Measurements from ENCODE around the gene RAPGEF4. TPM values are rescaled to one million over a fixed set of nuclear protein-coding genes. Genes with fewer than 3 reads are reported as not detected.
A peak's percentile ranks its signal among the peaks of the same experiment; 100 is the strongest.

RAPGEF4 gene
- total RNA-seq, 1 experiment from 2014 or later: 0.62 TPM

- no peak for DNase-seq (ENCODE audit: low read depth, low spot score)
- in situ Hi-C loops (cut with HindIII; ENCODE audit: low pct_unique_long_range_greater_than_20kb, low sequenced_read_pairs): no loop called here
- no peak overlapping the region for H3K27ac ChIP-seq (ENCODE audit: low read length)
- H3K4me1 ChIP-seq (ENCODE audit: control insufficient read depth, insufficient read depth, low read length): peaks cover 17% of the 10 kb centered on the region
- TF ChIP-seq REST (IDR thresholded peaks at IDR 0.05; ENCODE audit: insufficient read depth in 1 of 2, low read depth in 2 of 2, low read length in 1 of 2) (no peak), TCF7L2 (IDR thresholded peaks at IDR 0.05; ENCODE audit: low read depth, low read length) (no peak), SIN3A (IDR thresholded peaks at IDR 0.05; ENCODE audit: borderline replicate concordance, insufficient read depth, low read depth, low read length) (no peak), POLR2AphosphoS5 (IDR thresholded peaks at IDR 0.05; ENCODE audit: low read depth, low read length) (no peak)
- TF ChIP-seq, protein P1, sequence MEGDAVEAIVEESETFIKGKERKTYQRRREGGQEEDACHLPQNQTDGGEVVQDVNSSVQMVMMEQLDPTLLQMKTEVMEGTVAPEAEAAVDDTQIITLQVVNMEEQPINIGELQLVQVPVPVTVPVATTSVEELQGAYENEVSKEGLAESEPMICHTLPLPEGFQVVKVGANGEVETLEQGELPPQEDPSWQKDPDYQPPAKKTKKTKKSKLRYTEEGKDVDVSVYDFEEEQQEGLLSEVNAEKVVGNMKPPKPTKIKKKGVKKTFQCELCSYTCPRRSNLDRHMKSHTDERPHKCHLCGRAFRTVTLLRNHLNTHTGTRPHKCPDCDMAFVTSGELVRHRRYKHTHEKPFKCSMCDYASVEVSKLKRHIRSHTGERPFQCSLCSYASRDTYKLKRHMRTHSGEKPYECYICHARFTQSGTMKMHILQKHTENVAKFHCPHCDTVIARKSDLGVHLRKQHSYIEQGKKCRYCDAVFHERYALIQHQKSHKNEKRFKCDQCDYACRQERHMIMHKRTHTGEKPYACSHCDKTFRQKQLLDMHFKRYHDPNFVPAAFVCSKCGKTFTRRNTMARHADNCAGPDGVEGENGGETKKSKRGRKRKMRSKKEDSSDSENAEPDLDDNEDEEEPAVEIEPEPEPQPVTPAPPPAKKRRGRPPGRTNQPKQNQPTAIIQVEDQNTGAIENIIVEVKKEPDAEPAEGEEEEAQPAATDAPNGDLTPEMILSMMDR (IDR thresholded peaks at IDR 0.05): no peak
- ChIA-PET POLR2A (no interaction called here), CTCF (interaction anchor here (0.6 kb wide), 1 partner anchor 161 kb away, joined by 5 read pairs; no protein-coding TSS in a partner anchor)
- no peaks in the 10 kb centered on the region for H3K36me3 ChIP-seq (ENCODE audit: control insufficient read depth, insufficient read depth, low read length)
- intact Hi-C loops (cut with micrococcal nuclease; ENCODE audit: unreplicated experiment): loop anchor here (5.0 kb wide), 1 partner anchor 238 kb away; no protein-coding TSS in a partner anchor
- no peak for ATAC-seq
- no peaks in the 10 kb centered on the region for H3K9me3 ChIP-seq (ENCODE audit: control insufficient read depth, insufficient read depth, low read depth, low read length)
- no TSS peak for BruUV-seq (replicated peaks)
- H3K27me3 ChIP-seq (ENCODE audit: control insufficient read depth, insufficient read depth, low read length): no peaks in the 10 kb centered on the region
- no peak overlapping the region for H3K4me3 ChIP-seq (ENCODE audit: low read depth in 2 of 2, low read length in 2 of 2)
These were observed 239.1 kb downstream of the RAPGEF4 start for GRCh38 chr2:172974762-172975161.

- ChIA-PET POLR2A (no interaction called here), CTCF (no interaction called here)
- BruUV-seq (replicated peaks): no TSS peak
- intact Hi-C loops (cut with micrococcal nuclease; ENCODE audit: unreplicated experiment) (loop anchor here (5.0 kb wide), 1 partner anchor 236 kb away; no protein-coding TSS in a partner anchor), in situ Hi-C loops (cut with HindIII; ENCODE audit: low pct_unique_long_range_greater_than_20kb, low sequenced_read_pairs) (no loop called here)
- Histone ChIP-seq H3K4me3 (ENCODE audit: low read depth in 2 of 2, low read length in 2 of 2) (no peak overlapping the region), H3K27ac (ENCODE audit: low read length) (peak overlapping the region; percentile 87; the same call in 1 of the 2 replicates), H3K9me3 (ENCODE audit: control insufficient read depth, insufficient read depth, low read depth, low read length) (no peaks in the 10 kb centered on the region), H3K36me3 (ENCODE audit: control insufficient read depth, insufficient read depth, low read length) (no peaks in the 10 kb centered on the region), H3K27me3 (ENCODE audit: control insufficient read depth, insufficient read depth, low read length) (no peaks in the 10 kb centered on the region), H3K4me1 (ENCODE audit: control insufficient read depth, insufficient read depth, low read length) (peaks cover 17% of the 10 kb centered on the region)
- DNase-seq (ENCODE audit: low read depth, low spot score): no peak
- no peak for ATAC-seq
- TF ChIP-seq POLR2AphosphoS5 (IDR thresholded peaks at IDR 0.05; ENCODE audit: low read depth, low read length) (no peak), REST (IDR thresholded peaks at IDR 0.05; ENCODE audit: insufficient read depth in 1 of 2, low read depth in 2 of 2, low read length in 1 of 2) (no peak), TCF7L2 (IDR thresholded peaks at IDR 0.05; ENCODE audit: low read depth, low read length) (no peak), SIN3A (IDR thresholded peaks at IDR 0.05; ENCODE audit: borderline replicate concordance, insufficient read depth, low read depth, low read length) (no peak)
These were observed 240.5 kb downstream of the RAPGEF4 start for GRCh38 chr2:172976116-172976515.

All from Panc1 (cell line).